NK-92 treated with Interleukin-12 subunit alpha and Interleukin-12 subunit beta, amount 100 ng/mL, for 24 hours (cell line): ENCODE results near the gene CLTC.

Experiments
- DNase-seq: peaks from one replicate; lab custom pipeline; 2025; lab: John Stamatoyannopoulos, UW

CLTC gene

GRCh38 chr17:59725691-59726090 lies 106.0 kb downstream of the CLTC start:
- no peak for DNase-seq

DNA sequence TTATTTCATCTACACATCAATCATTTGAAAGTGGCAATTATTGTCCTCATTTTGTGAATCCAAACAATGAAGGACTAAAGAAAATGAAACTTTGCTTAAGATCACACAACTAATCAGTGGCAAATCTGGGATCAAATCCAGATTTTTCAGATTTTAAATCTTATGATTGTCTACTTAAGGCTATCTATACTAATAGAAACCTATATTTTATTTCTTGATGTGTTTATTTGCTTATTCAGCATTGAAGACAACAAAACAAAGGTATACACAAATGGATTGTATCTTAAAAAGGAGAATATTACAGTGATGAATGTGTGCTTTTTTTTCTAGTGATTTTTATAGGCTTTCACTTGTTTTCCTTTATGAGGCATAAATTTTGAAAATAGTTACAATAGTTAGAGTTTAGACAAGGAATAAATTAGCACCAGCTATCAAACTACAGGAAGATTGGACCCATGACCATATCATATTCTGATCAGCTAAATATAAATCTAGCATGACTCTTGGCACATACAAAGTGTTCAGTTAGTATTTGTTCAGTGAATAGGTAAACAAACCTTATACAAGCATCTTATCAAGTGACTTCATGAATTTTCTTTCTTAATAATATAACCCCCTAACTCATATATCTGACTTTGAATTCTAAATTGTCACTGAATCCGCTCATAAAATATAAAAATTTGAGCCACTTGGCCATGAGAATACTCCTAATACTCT lies 108.3 kb downstream of the CLTC start:
- no peak for DNase-seq

- no peak for DNase-seq
These were observed 110.7 kb downstream of the CLTC start for GRCh38 chr17:59730268-59730834.

GRCh38 chr17:59733697-59734096 lies 114.0 kb downstream of the CLTC start:
- DNase-seq, result no peak

DNA sequence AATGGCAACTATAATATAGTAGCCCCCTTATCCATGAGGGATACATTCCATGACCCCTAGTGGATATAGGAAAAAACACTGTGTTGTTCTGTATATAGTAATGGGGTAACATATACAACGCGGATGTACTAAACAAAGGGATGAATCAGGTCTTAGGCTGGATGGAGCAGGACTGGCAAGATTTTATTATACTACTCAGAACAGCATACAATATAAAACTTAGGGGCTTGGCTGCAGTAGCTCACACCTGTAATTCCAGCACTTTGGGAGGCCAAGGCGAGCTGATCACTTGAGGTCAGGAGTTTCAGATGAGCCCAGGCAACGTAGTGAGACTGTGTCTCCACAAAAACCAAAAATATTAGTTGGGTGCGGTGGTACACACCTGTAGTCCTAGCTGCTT lies 114.5 kb downstream of the CLTC start:
- DNase-seq, result no peak

DNA sequence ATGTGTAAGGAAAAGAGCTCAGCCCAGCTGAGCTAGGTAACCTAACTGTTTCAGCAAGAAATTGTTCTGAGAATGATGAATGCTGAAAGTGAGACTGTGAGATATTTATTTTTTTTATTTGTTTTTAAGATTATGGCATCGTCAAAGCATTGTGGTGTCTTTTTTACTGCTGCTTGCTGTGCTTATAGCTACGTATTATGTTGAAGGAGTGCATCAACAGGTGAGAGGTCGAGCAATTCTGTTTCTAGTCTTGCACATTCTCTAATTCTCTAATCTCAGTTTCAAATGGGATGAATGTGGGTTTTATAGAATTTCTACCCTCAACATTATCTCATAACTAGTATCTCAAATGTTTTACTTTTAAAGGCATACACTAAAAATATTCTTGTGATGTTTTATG lies 117.6 kb downstream of the CLTC start:
- DNase-seq, result no peak

DNA sequence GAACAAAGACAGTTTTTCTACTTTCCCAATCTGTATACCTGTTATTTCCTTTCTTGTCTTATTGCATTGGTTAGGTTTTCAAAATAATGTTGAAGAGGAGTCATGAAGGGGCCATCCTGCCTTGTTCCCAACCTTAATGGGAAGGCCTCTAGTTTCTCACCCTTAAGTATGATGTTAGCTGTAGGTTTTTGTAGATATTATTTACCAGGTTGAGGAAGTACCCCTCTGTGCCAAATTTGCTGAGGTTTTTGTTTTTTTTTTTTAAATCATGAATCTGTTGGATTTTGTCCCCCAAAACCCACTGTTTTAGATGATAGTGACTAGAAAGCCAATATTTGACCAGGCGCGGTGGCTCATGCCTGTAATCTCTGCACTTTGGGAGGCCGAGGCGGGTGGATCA lies 124.1 kb downstream of the CLTC start:
- DNase-seq, result no peak

DNA sequence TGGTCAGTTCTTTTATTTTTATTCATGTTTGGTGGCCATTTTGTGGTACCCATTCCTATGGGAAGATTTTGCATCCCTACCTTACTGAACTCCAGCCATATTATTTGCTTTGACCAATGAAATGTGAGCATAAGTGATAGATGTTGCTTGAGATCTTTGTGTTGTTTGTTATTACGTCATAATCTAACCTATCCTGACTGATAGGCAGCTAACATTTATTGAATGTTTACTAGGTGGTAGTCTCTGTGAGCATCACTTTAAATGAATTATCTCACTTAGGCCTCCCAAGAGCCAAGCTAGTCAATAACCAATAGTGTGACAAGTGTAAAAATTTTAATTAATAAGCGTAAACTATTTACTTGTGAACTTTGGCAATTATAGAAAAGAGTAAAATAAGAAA lies 125.3 kb downstream of the CLTC start:
- DNase-seq, result no peak
